WI38 (cell line): ENCODE results near the gene ZC3HAV1.

Source experiments
- H3K4me3 ChIP-seq: 2 replicates; pipeline ENCODE4 v1.5.1; 2011; ENCODE audit warnings: low read depth, mild to moderate bottlenecking, control low read depth, low read length
- CTCF ChIP-seq: IDR thresholded peaks from 2 replicates; pipeline ENCODE4 v1.5.1; 2012; ENCODE audit warnings: low read depth, mild to moderate bottlenecking, control low read depth, low read length

The ZC3HAV1 gene

DNA sequence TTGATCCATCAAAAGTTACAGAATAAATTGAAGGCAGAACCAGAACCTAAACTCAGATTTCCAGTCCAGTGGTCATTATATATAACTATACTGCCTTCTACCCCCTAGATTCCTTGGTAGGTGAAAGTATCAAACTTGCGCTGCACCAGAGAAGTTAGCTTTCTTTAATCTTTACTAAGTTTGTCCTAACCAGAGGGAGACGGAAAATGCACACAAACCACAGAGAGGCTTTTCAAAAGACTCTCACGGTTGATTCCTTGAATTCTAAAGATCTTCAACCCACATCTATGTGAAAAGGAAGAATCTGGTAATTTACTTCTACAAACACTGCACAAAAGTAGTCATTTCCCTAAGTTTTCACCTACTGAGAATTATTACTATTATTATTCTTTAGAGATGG is 110.1 kb downstream of the ZC3HAV1 start:
- no peak overlapping the region for H3K4me3 ChIP-seq
- TF ChIP-seq CTCF, result no peak
